ENCODE measurements around the gene ICAM2.

DNA sequence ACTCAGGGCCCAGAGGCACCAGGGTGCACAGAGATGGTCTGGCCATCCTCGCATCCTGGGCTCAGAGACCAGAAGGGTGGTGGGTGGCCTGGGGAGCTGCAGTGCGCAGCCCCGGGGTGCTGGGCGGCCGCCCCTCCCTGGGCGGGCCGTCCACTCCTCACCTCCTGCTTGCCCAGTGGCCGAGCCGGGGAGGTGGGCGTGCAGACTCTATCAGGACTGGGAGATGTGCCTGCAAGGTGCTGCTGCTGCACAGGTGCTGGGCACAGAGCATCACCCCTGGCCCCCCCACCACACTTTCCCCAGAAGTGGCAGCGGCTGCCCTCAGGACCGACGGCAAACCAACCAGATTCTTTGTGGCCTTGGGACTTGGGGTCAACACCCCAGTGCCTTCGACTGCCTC is 47.6 kb downstream of the ICAM2 start, which contains the start of gene SCN4A:
- TF ChIP-seq, protein P1, sequence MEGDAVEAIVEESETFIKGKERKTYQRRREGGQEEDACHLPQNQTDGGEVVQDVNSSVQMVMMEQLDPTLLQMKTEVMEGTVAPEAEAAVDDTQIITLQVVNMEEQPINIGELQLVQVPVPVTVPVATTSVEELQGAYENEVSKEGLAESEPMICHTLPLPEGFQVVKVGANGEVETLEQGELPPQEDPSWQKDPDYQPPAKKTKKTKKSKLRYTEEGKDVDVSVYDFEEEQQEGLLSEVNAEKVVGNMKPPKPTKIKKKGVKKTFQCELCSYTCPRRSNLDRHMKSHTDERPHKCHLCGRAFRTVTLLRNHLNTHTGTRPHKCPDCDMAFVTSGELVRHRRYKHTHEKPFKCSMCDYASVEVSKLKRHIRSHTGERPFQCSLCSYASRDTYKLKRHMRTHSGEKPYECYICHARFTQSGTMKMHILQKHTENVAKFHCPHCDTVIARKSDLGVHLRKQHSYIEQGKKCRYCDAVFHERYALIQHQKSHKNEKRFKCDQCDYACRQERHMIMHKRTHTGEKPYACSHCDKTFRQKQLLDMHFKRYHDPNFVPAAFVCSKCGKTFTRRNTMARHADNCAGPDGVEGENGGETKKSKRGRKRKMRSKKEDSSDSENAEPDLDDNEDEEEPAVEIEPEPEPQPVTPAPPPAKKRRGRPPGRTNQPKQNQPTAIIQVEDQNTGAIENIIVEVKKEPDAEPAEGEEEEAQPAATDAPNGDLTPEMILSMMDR (IDR thresholded peaks at IDR 0.05): no peak
- TF ChIP-seq POLR2AphosphoS5 (IDR thresholded peaks at IDR 0.05): no peak
